UCSD-AML1 (cell line): Measurements from ENCODE around the gene CASK.

Source experiments
- DNase-seq: peaks from one replicate; lab custom pipeline; 2025; ENCODE audit not compliant: unreplicated experiment; lab: John Stamatoyannopoulos, UW

Gene CASK

DNA sequence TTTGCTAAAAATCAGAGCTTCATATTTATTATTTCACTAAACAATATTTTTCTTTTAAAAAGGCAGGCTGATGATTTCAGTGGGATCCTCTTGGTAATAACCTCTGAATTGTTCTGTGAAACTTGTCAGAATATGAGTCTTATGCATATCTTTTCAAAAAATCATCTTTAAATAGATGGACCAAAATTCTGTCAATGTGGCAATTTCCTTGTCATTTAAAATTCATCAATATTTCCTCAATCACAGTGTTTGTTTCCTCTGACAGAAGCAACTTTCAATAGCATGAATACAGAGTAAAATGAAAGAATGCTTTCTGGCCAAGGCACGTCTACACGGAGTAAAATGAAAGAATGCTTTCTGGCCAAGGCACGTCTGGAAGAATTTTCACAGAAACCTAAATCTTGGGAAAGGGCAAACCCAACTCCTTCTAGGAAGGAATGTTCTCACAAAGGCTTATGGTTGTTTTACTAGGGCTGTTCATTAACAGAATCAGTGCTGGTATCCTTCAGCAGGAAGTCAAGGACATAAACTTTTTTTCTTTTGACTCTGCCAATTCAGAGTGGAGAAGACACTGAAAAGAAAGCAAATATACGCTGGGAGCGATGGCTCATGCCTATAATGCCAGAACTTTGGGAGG is 333.6 kb downstream of the CASK start:
- no peak for DNase-seq

DNA sequence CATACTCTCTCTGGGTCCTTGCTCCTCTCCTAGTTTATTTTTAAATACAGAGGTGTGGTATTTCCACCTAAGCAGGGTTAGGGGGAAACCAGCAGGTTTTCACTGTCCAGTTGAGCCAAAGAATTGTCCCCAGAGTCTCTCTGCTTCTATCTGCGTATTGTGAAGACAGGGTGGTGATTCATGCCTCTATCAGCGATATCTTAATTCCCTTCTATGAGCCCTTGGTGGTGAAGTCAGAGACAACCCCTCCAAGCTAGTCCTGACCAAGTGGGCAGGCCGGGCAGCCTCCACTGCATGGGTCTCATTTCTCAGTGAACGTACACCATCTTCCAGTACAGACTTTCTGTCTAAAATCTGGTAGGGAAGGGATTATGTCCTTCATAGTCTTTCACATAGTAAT is 335.1 kb downstream of the CASK start:
- no peak for DNase-seq

DNA sequence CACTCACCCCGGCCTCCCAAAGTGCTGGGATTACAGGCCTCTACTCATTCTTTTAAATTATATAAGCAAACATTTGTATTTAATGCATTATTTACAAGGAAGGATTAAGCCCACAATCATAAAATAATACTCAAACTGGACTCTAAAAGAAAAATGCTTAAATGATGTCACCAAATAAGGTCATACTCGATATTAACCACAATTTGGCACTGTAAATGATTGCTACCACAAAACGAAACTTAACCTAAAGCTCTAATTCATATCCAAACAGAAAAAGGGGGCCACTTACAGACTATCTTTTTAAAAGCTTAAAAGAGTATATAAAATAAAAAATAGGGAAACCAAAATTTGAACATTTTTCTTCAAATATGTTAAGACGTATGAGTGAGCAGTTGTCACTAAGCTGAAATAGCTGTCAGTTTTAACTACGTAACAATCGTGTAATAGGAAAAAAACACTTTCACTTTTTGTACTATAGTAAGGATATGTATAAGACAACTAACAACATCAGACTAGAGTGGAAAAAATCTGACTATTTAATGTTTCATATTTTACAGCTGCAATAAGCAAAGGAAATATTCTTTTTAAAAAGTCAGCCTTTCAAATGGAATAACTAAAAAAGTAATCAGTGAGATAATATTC is 342.8 kb downstream of the CASK start:
- no peak for DNase-seq

DNA sequence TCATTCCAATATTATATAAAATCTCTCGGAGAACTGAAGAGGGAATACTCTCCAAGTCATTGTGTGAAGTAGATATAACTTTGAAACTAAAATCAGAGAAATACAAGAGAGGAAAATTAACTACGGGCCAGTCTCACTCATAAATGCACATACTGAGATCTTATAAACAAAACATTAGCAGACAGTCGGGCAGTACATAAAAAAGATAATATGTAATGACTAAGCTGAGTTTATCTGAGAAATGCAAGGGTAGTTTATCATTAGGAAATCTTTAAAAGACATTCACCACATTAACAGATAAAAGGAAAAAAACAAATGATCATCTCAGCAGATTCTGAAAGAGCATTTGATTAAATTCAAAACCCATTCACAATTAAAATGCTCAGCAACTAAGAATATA is 359.5 kb downstream of the CASK start:
- no peak for DNase-seq

DNA sequence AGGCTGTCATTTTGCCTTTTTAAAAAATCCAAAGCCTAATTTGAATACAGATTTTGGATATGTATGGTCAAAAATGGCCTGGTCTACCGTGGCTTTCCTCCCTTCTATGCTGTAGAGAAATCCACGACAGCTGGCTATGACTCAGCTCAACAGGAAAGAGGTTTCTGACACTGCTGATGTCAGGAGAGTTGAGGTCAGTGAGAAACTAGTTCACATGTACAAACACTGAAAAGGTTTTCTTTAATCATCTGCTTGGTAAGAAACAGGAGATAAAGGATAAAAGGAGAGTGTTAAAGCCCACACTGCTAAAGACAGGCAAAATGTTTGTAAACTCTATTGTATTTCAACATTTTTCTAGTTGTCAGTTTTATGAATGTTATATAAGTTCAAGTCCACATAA is 362.3 kb downstream of the CASK start:
- no peak for DNase-seq

DNA sequence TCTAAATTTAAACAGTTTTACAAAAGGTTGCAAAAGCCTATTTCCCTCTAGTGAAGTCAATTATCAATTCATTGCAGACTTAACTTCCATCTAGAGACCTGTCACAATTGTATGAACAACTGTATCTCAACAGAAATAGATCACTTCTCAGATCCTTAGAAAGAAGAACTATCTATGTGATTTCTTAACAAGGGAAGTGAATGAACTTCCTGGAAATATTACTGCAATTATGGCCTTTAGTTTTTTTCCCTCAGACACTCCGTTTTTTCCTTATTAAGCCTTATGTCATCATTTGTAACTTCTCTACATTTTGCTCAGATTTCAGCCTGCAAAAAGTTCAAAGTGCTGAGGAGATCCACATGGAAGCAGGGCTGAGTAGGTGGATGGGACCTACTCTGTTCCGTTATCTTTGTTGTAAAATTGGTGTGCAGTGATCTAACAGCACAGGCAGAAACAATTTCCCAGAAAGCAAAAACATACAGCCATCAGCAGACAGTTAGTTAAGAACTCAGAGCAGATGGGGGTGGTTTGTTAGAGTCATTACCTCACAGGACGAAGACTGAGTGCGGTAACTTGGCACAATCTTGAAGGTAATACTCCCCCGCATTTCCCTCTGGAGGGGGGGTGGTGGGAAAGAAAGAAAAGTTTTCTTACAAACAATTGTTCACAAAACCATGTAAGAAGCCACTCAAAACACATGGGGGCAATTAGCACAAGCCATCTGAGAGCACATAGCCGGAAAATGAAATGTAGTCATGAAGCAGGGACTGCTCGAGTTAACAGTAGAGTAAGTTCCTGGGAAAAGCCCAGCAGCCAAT is 363.9 kb downstream of the CASK start:
- DNase-seq: peak; percentile 16

DNA sequence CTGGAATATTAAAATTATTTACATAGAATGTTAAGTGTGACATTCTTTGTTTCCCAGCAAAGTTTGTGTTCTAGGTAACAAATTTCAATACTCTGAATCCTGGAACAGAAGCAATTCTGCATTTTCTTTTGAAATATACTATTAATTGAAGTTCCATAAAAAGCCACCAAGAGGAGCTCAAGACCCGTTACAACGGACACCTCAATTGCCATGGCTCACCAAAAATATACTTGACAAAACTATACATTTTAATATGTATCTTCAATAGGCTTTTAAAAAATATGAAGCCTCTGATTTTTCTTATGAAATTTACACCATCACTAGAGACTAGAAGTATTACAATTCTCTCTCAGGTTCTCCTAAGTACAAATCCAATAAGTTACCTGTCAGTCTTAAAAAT is 364.8 kb downstream of the CASK start:
- DNase-seq: no peak

DNA sequence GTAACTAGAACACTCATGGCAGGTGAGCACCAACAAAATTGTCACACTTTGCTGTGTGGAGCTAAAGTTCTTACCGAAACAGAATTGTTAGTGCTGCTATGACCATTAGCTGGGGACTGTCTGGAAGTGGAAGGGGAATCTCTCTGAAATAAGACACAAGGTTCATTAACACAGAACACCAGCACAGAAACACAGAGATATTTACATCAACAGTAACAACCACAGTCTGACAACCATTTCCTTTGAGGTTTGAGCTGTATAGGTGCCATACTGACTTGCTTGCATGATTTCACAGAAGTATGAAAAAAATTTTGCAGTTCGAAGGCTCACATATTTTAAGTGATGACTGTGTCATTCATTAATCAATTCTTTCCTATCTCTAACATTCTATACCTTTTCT is 366.4 kb downstream of the CASK start:
- no peak for DNase-seq

DNA sequence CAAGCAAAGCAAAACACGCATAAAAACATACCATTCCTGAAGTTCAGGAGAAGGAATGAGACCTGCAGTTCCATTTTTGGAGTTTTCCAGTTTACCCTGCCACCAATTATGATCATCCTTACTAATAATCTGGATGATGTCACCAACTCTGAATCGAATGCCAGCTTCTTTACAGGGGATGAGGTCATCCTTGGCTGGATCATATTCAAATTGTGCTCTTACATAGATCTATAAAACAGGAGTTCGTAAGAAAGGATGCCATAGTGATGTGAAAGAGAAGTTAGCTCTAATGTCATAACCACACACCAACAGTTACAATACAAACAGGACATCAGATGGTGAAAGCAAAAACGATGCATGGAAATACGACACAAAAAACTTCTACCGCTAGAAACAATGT is 369.7 kb downstream of the CASK start:
- DNase-seq: no peak

DNA sequence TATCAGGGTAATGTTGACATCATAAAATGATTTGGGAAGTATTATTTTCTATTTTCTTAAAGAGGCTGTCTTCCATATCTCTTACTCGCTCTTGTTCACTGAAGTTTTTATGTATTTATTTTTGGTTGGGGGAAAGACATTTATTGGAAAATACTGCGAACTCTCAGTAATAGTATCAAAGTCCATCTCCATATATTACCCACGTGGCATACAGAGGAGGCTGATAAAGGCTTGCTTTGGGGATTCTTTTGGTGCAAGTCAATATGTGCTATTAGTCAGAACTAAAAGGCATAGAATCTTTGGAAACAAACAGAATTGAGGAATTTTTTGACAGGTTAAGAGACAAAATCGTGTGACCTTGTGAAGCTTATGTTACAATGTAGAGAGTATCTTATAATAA is 374.9 kb downstream of the CASK start:
- no peak for DNase-seq

DNA sequence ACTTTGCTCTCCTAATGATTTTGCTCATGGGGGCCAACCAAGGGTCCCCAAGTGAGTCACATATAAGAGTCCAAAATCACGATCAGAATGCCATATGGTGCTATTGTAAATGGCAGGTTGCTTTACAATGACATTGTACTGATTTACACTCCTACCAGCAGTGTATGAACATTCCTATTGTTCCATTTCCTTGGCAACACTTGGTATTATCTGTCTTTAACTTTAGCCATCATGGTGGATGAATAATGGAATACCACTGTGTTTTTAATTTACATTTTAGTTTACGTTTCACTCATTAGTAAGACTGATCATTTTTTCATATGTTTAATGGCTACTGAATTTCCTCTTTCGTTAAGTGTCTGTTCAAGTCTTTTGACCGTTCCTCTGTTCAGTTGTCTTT is 379.7 kb downstream of the CASK start:
- DNase-seq: no peak

DNA sequence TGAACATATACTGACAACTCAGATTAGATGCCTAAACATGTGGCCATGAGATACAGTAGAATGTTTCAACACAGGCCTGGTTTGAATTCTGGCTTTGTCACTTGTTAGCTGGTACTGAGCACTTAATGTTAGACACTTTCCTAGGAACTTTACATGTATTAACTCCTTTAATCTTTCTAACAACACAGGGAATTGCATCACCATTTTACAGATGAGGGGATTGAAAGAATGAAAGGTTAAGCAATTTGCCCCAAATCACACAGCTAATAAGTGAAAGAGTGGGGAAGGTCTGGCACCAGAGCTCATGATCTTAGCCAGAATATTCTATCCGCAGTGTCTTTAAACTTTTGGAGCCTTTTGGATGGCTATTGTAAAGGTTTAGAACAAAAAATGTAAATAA is 380.3 kb downstream of the CASK start:
- no peak for DNase-seq

DNA sequence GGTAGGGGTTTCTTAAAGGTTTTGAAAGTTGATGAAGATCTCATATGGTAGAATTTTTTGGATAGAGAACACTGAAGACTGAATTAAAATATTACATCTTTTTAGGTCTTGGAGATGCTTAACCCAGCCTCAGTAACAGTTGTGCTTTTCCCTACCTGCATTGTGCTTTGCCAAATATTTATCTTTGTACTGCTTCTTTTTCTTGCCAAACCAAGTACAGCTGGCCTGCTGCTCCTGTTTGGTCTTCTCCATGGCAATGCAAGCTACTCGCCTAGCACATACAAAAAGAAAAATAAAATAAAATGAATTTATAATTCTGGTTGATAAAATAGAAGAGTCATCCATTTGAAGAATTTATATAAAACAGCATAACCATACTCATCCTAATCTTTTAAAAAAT is 380.8 kb downstream of the CASK start:
- no peak for DNase-seq

DNA sequence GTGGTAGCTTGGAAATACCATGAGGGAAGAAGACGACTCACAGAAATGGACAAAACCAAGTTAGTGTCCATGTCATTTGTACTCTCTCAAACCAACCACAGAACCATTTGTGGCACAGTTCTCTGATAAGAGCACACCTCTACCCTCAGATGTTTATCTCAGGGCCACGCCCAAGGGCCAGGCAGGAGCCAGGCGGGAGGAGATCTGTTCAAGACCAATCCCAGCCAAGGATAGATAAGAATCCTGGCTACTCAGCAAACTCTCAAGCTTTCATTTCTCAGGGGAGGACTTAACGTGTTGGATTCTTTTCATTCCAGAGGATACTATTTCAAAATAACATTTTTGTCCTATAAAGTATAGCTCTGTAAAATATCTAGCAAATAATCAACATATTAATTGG is 381.2 kb downstream of the CASK start:
- DNase-seq: no peak

DNA sequence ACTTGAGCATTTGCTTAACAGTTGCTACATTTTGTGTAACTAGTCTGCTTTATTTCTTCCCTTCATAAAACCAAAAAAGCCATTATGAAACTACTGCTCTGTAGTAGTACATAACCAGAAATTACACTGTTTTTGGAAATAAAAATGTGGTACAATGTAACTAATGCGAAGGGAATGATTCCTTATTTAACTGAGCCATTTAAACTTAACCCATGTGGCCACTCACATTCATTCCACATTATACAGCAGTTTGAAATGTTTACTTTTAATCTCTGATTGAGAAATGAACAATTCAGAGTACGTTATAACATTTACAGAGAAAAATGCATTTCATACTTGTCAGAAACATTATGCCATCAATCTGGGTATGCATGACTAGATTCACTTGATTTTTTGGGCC is 382.0 kb downstream of the CASK start:
- DNase-seq: no peak

DNA sequence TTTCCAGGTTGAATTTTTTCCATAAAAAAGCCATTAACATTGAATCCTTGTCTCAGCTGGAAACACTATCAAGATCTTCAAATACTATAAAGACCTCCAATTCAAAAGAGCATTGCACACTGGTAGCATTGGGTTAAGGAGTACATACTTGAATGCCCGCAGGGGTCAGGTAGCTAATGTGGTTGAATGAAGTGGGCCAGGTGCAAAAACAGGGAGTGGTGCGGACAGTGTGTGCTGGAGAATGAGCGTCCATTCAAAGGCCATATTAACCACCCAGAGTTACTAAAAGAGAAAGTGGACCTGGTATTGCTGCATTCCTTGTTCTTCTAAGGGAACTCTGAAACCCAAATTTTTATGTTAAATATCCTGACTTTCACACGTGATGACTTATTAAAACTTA is 384.6 kb downstream of the CASK start:
- DNase-seq: no peak

DNA sequence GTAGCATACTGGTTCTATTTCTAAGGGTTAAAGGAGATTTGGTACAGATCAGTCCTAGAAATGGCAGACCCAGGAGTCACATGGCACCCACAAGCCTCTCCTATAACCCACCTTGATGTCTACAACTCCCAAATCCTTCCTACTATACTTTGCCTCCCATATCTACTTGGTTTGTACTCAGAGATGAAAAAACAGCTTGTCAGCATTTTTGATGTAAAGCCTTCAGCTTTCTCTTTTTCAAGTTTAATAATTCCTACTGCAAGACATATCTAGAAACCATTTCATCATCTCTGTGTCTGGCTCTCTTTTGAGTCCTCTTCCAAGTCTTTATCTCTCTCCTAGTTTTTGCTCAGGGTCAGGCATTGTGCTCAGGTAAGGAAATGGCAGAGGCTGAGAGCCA is 393.3 kb downstream of the CASK start:
- DNase-seq: no peak

DNA sequence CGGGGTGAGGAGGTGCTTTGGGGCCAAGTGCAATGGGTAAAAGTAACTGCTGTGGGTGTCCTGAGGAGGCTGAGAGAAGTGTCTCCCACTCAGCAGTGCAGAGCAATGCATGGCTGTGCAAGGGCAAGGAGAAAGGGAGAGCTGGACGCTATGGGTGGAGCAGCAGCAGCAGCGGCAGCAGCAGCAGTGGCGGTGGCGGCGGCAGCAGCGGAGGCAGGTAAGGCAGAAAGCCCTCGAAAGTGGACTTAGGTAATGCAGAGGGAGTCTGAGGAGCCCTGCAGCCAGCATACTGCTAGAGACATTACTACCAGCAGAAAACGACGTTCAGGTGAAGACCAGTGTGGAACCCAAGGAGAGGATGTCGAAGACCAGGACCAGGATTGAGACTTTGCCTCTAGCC is 394.1 kb downstream of the CASK start:
- no peak for DNase-seq

DNA sequence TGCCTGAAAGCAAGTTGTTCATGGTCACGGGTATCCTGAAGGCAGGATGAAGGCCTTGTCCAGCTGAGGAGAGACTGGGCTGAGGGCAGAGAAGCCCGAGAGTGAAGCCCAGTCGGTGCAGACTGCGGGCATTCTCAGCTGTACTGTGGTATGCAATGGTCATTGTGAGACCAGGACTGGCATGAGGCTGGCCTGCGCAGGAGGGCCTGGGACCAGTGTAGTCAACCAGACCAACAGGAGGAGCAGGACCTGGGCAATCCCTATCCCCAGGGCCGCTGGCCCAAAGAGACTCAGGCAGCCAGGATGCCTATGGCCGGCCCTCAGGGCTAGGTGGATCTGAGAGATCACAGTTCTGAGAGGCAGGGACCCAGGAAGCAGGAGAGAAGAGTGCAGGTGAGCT is 394.6 kb downstream of the CASK start:
- no peak for DNase-seq

DNA sequence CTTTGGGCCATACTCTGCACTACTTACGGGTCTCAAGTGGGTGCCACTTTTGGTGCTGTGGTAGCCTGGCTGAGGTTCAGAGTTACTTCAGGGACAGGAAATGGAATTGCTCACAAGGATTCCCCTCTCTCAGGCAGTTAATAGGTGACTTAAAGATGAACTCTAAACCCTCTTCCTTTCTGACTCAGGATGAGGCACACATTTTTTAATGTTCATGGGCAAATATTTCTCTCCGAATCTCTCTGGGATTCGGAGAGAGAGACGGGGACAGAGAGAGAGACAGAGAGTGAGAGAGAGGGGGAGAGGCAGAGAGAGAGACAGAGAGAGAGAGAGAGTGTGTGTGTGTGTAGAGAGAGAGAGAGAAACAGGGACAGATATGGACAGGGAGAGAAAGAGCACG is 396.4 kb downstream of the CASK start:
- no peak for DNase-seq

DNA sequence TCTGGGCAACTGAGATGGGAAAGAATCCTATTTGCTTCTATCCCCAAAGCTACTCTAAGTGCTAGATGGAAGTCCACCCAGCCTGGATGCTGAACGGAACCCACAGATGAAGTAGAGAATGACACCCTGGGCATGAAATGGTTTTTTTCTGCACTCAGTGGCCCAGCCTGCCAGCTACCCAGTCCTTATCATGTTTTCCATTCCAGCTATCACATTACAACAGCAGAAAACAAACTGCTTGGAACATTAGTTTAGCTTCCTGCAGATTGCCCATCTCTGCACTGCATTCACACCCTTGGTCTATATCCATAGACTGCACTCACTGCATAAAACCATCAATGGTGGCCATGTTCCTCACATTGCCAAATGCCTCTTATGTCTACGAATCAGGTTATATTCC is 397.1 kb downstream of the CASK start:
- DNase-seq: no peak

DNA sequence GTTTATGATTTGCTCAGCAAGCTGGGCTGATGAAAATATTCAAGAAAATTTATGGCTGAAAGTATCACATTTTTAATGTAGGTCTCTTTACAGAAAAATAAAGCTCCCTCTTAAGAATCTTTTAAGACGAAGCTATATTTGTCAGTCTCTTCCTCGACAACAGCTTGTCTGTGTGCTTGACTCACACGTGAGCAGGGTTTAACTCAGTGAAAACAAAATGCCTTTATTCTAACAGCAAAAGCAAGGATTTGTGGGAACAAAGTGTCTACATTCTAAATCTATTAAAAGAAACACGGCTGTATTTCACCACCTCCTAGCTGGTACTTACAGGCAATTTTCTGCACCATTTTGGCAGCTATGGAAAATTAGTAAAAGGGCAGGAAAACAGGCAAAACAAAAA is 400.7 kb downstream of the CASK start:
- no peak for DNase-seq
